Aorta (tissue), 5 donors: Measurements from ENCODE around the gene KIF21B. TPM values are rescaled to one million over a fixed set of nuclear protein-coding genes. Genes with fewer than 3 reads are reported as not detected.

ENCODE experiments used
- ATAC-seq: fragments of 200-7000 bp; cut with Tn5 transposase; one replicate; pipeline ENCODE4 v1.9.1; 2022; ENCODE audit warnings: moderate library complexity; ENCODE audit not compliant: low FRiP score
- DNase-seq, 2 donors: peaks; one replicate each; pipeline ENCODE4 v3.0.0-alpha.2; 2020
- H3K27ac ChIP-seq, 2 donors: one replicate each; pipeline ENCODE4 v1.5.1; 2013; ENCODE audit warnings: low read length in 2 of 2, mild to moderate bottlenecking in 2 of 2, moderate library complexity in 2 of 2, control low read depth in 1 of 2, inconsistent platforms in 1 of 2, low read depth in 1 of 2
- H3K27me3 ChIP-seq, 2 donors: one replicate each; pipeline ENCODE4 v1.6.1; 2013; ENCODE audit warnings: control low read depth in 1 of 2, low read length in 1 of 2, mild to moderate bottlenecking in 1 of 2, moderate library complexity in 1 of 2; ENCODE audit not compliant: insufficient read depth in 2 of 2, control insufficient read depth in 1 of 2
- H3K36me3 ChIP-seq, 2 donors: one replicate each; pipeline ENCODE4 v1.6.1; 2013; ENCODE audit warnings: control low read depth in 1 of 2, low read length in 1 of 2, mild to moderate bottlenecking in 1 of 2; ENCODE audit not compliant: insufficient read depth in 2 of 2, control insufficient read depth in 1 of 2
- H3K4me1 ChIP-seq, 2 donors: one replicate each; pipeline ENCODE4 v1.6.1; 2013; ENCODE audit warnings: low read length in 2 of 2, control low read depth in 1 of 2, mild to moderate bottlenecking in 1 of 2, moderate library complexity in 1 of 2; ENCODE audit not compliant: insufficient read depth in 2 of 2, control insufficient read depth in 1 of 2
- H3K4me3 ChIP-seq, 2 donors: one replicate each; pipeline ENCODE4 v1.5.1; 2013; ENCODE audit warnings: low read length in 2 of 2, control low read depth in 1 of 2, mild to moderate bottlenecking in 1 of 2
- H3K9me3 ChIP-seq: one replicate; pipeline ENCODE4 v1.6.1; 2013; ENCODE audit warnings: mild to moderate bottlenecking, low read length; ENCODE audit not compliant: control insufficient read depth
- WGBS, 2 donors: extraction: QIAGEN DNeasy Blood & Tissue Kit; methylation state at CpG; one replicate each; pipeline ENCODE4 v1.1.7; 2013; 5-methylcytosine and 5-hydroxymethylcytosine counted together
- intact Hi-C, 2 donors: fragments of 100-400 bp; cut with DNase I; formaldehyde crosslinking; loops; one replicate each; pipeline versions ENCODE4 v1.14.2 to v1.15.0; 2022
- long read RNA-seq, 2 donors: library from polyadenylated mRNA; unstranded; transcript quantifications; one replicate each; pipeline ENCODE4 v2.0.0, GENCODE V29; 2020 to 2021
- polyA plus RNA-seq, 2 donors: library from polyadenylated mRNA; stranded (reverse); fragments of 200-250 nt; gene quantifications; one replicate each; pipeline ENCODE4 v1.2.3, GENCODE V29; 2013
- total RNA-seq, 2 donors: library from RNA; stranded (reverse); fragmentation: NEBNext Ultra II Directional; extraction: Animal tissue kit (Norgen Biotek cat#: 25700); gene quantifications; one replicate each; pipeline ENCODE4 v1.2.1, GENCODE V29; 2021
- donor health status: healthy with polysubstance abuse.
- donor health status: Bipolar disorder and iron deficiency.
- donor health status: DM: no; HTN: no; CAD: no.
- donor health status: DM: no; HTN: no; CAD: no.
- donor health status: DM: yes; HTN: yes; CAD: no.

Gene KIF21B
- total RNA-seq (1 to 10 TPM; 4.0 to 4.6 TPM), polyA plus RNA-seq (under 1 TPM; 0.31 to 0.63 TPM)
- long read RNA-seq, donor 1, partial matches to known transcripts: 0 of 8 reads
- long read RNA-seq, donor 1, other reads (novel, unspliced or antisense): 8 of 8 reads
- long read RNA-seq, donor 2, partial matches to known transcripts: 0 of 5 reads
- long read RNA-seq, donor 2, other reads (novel, unspliced or antisense): 5 of 5 reads

- WGBS, 2 donors: 1% methylated on average over 22 to 53 of the region's 53 CpGs
- Histone ChIP-seq H3K27me3 (no peaks in the 10 kb centered on the region), H3K4me3 (peak within 1 kb of the TSS; percentile 18 to 45), H3K9me3 (no peaks in the 10 kb centered on the region), H3K4me1 (no peaks in the 10 kb centered on the region), H3K27ac (no peak within 1 kb of the TSS), H3K36me3 (no peaks in the 10 kb centered on the region)
- intact Hi-C loops: loop anchor here in 1 of 2 donors (10.0 kb wide), 1 partner anchor 91 kb away; the partner anchor contains the start of gene CACNA1S
- DNase-seq (peak; percentile 86 to 93), ATAC-seq (peak; percentile 80)
These were observed at the start of gene KIF21B for GRCh38 chr1:201023517-201023902. KIF21B (minus strand) TSS chr1:201023714; CDS start chr1:201023383, 331 bp downstream.

- Histone ChIP-seq H3K27me3 (no peaks in the 10 kb centered on the region), H3K9me3 (no peaks in the 10 kb centered on the region), H3K4me3 (no peak overlapping the region), H3K36me3 (no peaks in the 10 kb centered on the region), H3K4me1 (no peaks in the 10 kb centered on the region), H3K27ac (no peak overlapping the region)
- intact Hi-C loops: no loop called here
- no peak for ATAC-seq
- 85 to 91% methylated on average over 6 of the region's 6 CpGs for WGBS, 2 donors
- peak in 1 of 2 donors; percentile 61 for DNase-seq
These were observed 49.4 kb upstream of the KIF21B start for GRCh38 chr1:201072922-201073321.

- H3K27ac ChIP-seq: no peak overlapping the region
- no peak overlapping the region for H3K4me3 ChIP-seq
- no peaks in the 10 kb centered on the region for H3K9me3 ChIP-seq
- peak in 1 of 2 donors; percentile 4 for DNase-seq
- ATAC-seq: no peak
- no peaks in the 10 kb centered on the region for H3K36me3 ChIP-seq
- WGBS, 2 donors: 70 to 83% methylated on average over 5 of the region's 5 CpGs
- H3K27me3 ChIP-seq: no peaks in the 10 kb centered on the region
- no peaks in the 10 kb centered on the region for H3K4me1 ChIP-seq
- intact Hi-C loops: no loop called here
These were observed 48.6 kb upstream of the KIF21B start for GRCh38 chr1:201072149-201072548.

- Histone ChIP-seq H3K4me1 (no peaks in the 10 kb centered on the region), H3K27me3 (no peaks in the 10 kb centered on the region), H3K9me3 (no peaks in the 10 kb centered on the region), H3K4me3 (no peak overlapping the region), H3K27ac (no peak overlapping the region), H3K36me3 (no peaks in the 10 kb centered on the region)
- ATAC-seq (no peak), DNase-seq (no peak)
- intact Hi-C loops: no loop called here
- 94 to 100% methylated on average over 2 to 3 of the region's 3 CpGs for WGBS, 2 donors
These were observed 46.1 kb upstream of the KIF21B start for GRCh38 chr1:201069636-201070035.

- Histone ChIP-seq H3K27me3 (no peaks in the 10 kb centered on the region), H3K9me3 (no peaks in the 10 kb centered on the region), H3K4me1 (no peaks in the 10 kb centered on the region), H3K36me3 (no peaks in the 10 kb centered on the region), H3K4me3 (no peak overlapping the region), H3K27ac (no peak overlapping the region)
- intact Hi-C loops: no loop called here
- WGBS, 2 donors: 73 to 74% methylated on average over 4 of the region's 4 CpGs
- peak in 1 of 2 donors; percentile 44 for DNase-seq
- ATAC-seq: no peak
These were observed 45.5 kb upstream of the KIF21B start for GRCh38 chr1:201068976-201069375.

GRCh38 chr1:201066986-201067385 is 43.5 kb upstream of the KIF21B start:
- no peaks in the 10 kb centered on the region for H3K9me3 ChIP-seq
- H3K27ac ChIP-seq: no peak overlapping the region
- no peaks in the 10 kb centered on the region for H3K27me3 ChIP-seq
- 91 to 93% methylated on average over 4 of the region's 4 CpGs for WGBS, 2 donors
- intact Hi-C loops: no loop called here
- no peak overlapping the region for H3K4me3 ChIP-seq
- ATAC-seq: no peak
- DNase-seq: no peak
- H3K36me3 ChIP-seq: no peaks in the 10 kb centered on the region
- no peaks in the 10 kb centered on the region for H3K4me1 ChIP-seq

GRCh38 chr1:201065686-201066085 is 42.2 kb upstream of the KIF21B start:
- Histone ChIP-seq H3K4me3 (no peak overlapping the region), H3K27ac (no peak overlapping the region), H3K36me3 (no peaks in the 10 kb centered on the region), H3K4me1 (no peaks in the 10 kb centered on the region), H3K27me3 (no peaks in the 10 kb centered on the region), H3K9me3 (no peaks in the 10 kb centered on the region)
- DNase-seq (no peak), ATAC-seq (no peak)
- intact Hi-C loops: no loop called here
- WGBS, 2 donors: 95 to 96% methylated on average over 10 of the region's 10 CpGs

GRCh38 chr1:201064806-201065205 is 41.3 kb upstream of the KIF21B start:
- Histone ChIP-seq H3K27ac (no peak overlapping the region), H3K27me3 (no peaks in the 10 kb centered on the region), H3K9me3 (no peaks in the 10 kb centered on the region), H3K4me1 (no peaks in the 10 kb centered on the region), H3K36me3 (no peaks in the 10 kb centered on the region), H3K4me3 (no peak overlapping the region)
- intact Hi-C loops: no loop called here
- DNase-seq: no peak
- no peak for ATAC-seq
- 89% methylated on average over 8 of the region's 8 CpGs for WGBS, 2 donors

- 93 to 97% methylated on average over 7 of the region's 7 CpGs for WGBS, 2 donors
These were observed 39.6 kb upstream of the KIF21B start for GRCh38 chr1:201063145-201063544.

More at GRCh38 chr1:201063145-201063544, 39.6 kb upstream of the KIF21B start:
- Histone ChIP-seq H3K9me3 (no peaks in the 10 kb centered on the region), H3K27ac (no peak overlapping the region), H3K36me3 (no peaks in the 10 kb centered on the region), H3K4me1 (no peaks in the 10 kb centered on the region), H3K27me3 (no peaks in the 10 kb centered on the region), H3K4me3 (no peak overlapping the region)
- intact Hi-C loops: no loop called here
- no peak for ATAC-seq
- DNase-seq: no peak
